Measurements from ENCODE around the gene SACM1L. TPM values are rescaled to one million over a fixed set of nuclear protein-coding genes. Genes with fewer than 3 reads are reported as not detected.

Gene SACM1L
- total RNA-seq, 4 donors from 2014 or later, result 7.7 to 28.7 (median 9.1) TPM

GRCh38 chr3:45760878-45761711 is 71.9 kb downstream of the SACM1L start:
- H3K4me1 ChIP-seq, result no peaks in the 10 kb centered on the region
- no peaks in the 10 kb centered on the region for H3K36me3 ChIP-seq
- intact Hi-C loops (cut with DNase I; ENCODE audit: low total_unique reads) (loop anchor here (1.0 to 2.0 kb wide), 3 partner anchors 71 to 318 kb away; no protein-coding TSS in a partner anchor), in situ Hi-C loops (cut with MboI; ENCODE audit: low sequenced_read_pairs in 4 of 4) (loop anchor here (5.0 to 25.0 kb wide), 5 partner anchors 71 to 326 kb away; no protein-coding TSS in a partner anchor)
- H3K4me3 ChIP-seq, result no peak overlapping the region
- H3K27ac ChIP-seq, result no peak overlapping the region
- ATAC-seq (peak; percentile 89 to 95), DNase-seq (peak; percentile 49 to 62)
- H3K27me3 ChIP-seq, result no peaks in the 10 kb centered on the region
- TF ChIP-seq CTCF (IDR thresholded peaks at IDR 0.05 in 4 of 5, conservative IDR thresholded peaks at IDR 0.05 in 1 of 5) (peak; percentile 73 to 89 (median 83)), POLR2A (IDR thresholded peaks at IDR 0.05) (no peak)
- no peaks in the 10 kb centered on the region for H3K9me3 ChIP-seq

GRCh38 chr3:45761831-45762230 is 72.6 kb downstream of the SACM1L start:
- DNase-seq (no peak), ATAC-seq (no peak)
- in situ Hi-C loops (cut with MboI; ENCODE audit: low sequenced_read_pairs in 4 of 4) (loop anchor here (5.0 to 25.0 kb wide), 5 partner anchors 70 to 325 kb away; no protein-coding TSS in a partner anchor), intact Hi-C loops (cut with DNase I; ENCODE audit: low total_unique reads) (loop anchor here (1.0 to 2.0 kb wide), 3 partner anchors 70 to 317 kb away; no protein-coding TSS in a partner anchor)
- TF ChIP-seq POLR2A (IDR thresholded peaks at IDR 0.05) (no peak), CTCF (IDR thresholded peaks at IDR 0.05 in 4 of 5, conservative IDR thresholded peaks at IDR 0.05 in 1 of 5) (no peak)
- Histone ChIP-seq H3K27me3 (no peaks in the 10 kb centered on the region), H3K27ac (no peak overlapping the region), H3K9me3 (no peaks in the 10 kb centered on the region), H3K4me1 (no peaks in the 10 kb centered on the region), H3K4me3 (no peak overlapping the region), H3K36me3 (no peaks in the 10 kb centered on the region)

- Histone ChIP-seq H3K9me3 (no peaks in the 10 kb centered on the region), H3K36me3 (no peaks in the 10 kb centered on the region), H3K4me3 (no peak overlapping the region), H3K27me3 (no peaks in the 10 kb centered on the region), H3K27ac (no peak overlapping the region), H3K4me1 (no peaks in the 10 kb centered on the region)
- in situ Hi-C loops (cut with MboI; ENCODE audit: low sequenced_read_pairs in 4 of 4) (loop anchor here (5.0 to 25.0 kb wide), 5 partner anchors 70 to 325 kb away; no protein-coding TSS in a partner anchor), intact Hi-C loops (cut with DNase I; ENCODE audit: low total_unique reads) (no loop called here)
- no peak for TF ChIP-seq POLR2A (IDR thresholded peaks at IDR 0.05)
- no peak for TF ChIP-seq CTCF (IDR thresholded peaks at IDR 0.05 in 4 of 5, conservative IDR thresholded peaks at IDR 0.05 in 1 of 5)
- ATAC-seq, result no peak
- DNase-seq, result no peak
Measured at GRCh38 chr3:45762647-45763302, 73.6 kb downstream of the SACM1L start.

- in situ Hi-C loops (cut with MboI; ENCODE audit: low sequenced_read_pairs in 4 of 4), result loop anchor here (5.0 to 25.0 kb wide), 5 partner anchors 69 to 324 kb away; no protein-coding TSS in a partner anchor
- H3K4me1 ChIP-seq, result no peaks in the 10 kb centered on the region
- H3K4me3 ChIP-seq, result no peak overlapping the region
- no peaks in the 10 kb centered on the region for H3K36me3 ChIP-seq
- TF ChIP-seq POLR2A (IDR thresholded peaks at IDR 0.05) (no peak), CTCF (IDR thresholded peaks at IDR 0.05 in 4 of 5, conservative IDR thresholded peaks at IDR 0.05 in 1 of 5) (no peak)
- intact Hi-C loops (cut with DNase I; ENCODE audit: low total_unique reads), result no loop called here
- H3K9me3 ChIP-seq, result no peaks in the 10 kb centered on the region
- no peak overlapping the region for H3K27ac ChIP-seq
- no peak for ATAC-seq
- no peak for DNase-seq
- no peaks in the 10 kb centered on the region for H3K27me3 ChIP-seq
Measured at GRCh38 chr3:45763303-45763675, 74.1 kb downstream of the SACM1L start.
